Parathyroid adenoma (tissue), 2 donors: Measurements from ENCODE around the gene TMOD3.
A peak's percentile ranks its signal among the peaks of the same experiment; 100 is the strongest.

Experiments
- H2AFZ ChIP-seq: fragments of 300-600 bp; sonication (generic); one replicate; pipeline ENCODE4 v1.7.0; 2017; ENCODE audit warnings: antibody characterized with exemption, mild to moderate bottlenecking
- H3K27ac ChIP-seq: fragments of 300-600 bp; sonication (generic); one replicate; pipeline ENCODE4 v1.7.0; 2017
- H3K27me3 ChIP-seq: fragments of 300-600 bp; sonication (generic); one replicate; pipeline ENCODE4 v1.7.0; 2017; ENCODE audit warnings: low read length; ENCODE audit not compliant: control insufficient read depth, insufficient read depth
- H3K36me3 ChIP-seq: fragments of 300-600 bp; sonication (generic); one replicate; pipeline ENCODE4 v1.7.0; 2017; ENCODE audit warnings: low read length; ENCODE audit not compliant: control insufficient read depth, insufficient read depth
- H3K4me1 ChIP-seq: fragments of 300-600 bp; sonication (generic); one replicate; pipeline ENCODE4 v1.7.0; 2017; ENCODE audit warnings: control low read depth
- H3K4me2 ChIP-seq: fragments of 300-600 bp; sonication (generic); one replicate; pipeline ENCODE4 v1.7.0; 2017; ENCODE audit warnings: low read length
- H3K4me3 ChIP-seq: fragments of 300-600 bp; sonication (generic); one replicate; pipeline ENCODE4 v1.7.0; 2017; ENCODE audit warnings: low read depth, low read length
- H3K79me2 ChIP-seq: fragments of 300-600 bp; sonication (generic); one replicate; pipeline ENCODE4 v1.7.0; 2017; ENCODE audit warnings: control low read depth
- H3K9ac ChIP-seq: fragments of 300-600 bp; sonication (generic); one replicate; pipeline ENCODE4 v1.7.0; 2017; ENCODE audit warnings: mild to moderate bottlenecking
- H3K9me3 ChIP-seq: fragments of 300-600 bp; sonication (generic); one replicate; pipeline ENCODE4 v1.7.0; 2017; ENCODE audit warnings: low read length; ENCODE audit not compliant: control insufficient read depth
- CTCF ChIP-seq: fragments of 300-600 bp; sonication (generic); IDR thresholded peaks from one replicate; pipeline ENCODE4 v1.7.0; 2017; ENCODE audit warnings: antibody characterized with exemption, mild to moderate bottlenecking
- donor health status: primary hyperparathyroidism.

The TMOD3 gene

GRCh38 chr15:51798281-51798680 is 31.2 kb upstream of the TMOD3 start:
- TF ChIP-seq CTCF: no peak
- no peak overlapping the region for H3K27ac ChIP-seq
- no peak overlapping the region for H3K4me3 ChIP-seq

DNA sequence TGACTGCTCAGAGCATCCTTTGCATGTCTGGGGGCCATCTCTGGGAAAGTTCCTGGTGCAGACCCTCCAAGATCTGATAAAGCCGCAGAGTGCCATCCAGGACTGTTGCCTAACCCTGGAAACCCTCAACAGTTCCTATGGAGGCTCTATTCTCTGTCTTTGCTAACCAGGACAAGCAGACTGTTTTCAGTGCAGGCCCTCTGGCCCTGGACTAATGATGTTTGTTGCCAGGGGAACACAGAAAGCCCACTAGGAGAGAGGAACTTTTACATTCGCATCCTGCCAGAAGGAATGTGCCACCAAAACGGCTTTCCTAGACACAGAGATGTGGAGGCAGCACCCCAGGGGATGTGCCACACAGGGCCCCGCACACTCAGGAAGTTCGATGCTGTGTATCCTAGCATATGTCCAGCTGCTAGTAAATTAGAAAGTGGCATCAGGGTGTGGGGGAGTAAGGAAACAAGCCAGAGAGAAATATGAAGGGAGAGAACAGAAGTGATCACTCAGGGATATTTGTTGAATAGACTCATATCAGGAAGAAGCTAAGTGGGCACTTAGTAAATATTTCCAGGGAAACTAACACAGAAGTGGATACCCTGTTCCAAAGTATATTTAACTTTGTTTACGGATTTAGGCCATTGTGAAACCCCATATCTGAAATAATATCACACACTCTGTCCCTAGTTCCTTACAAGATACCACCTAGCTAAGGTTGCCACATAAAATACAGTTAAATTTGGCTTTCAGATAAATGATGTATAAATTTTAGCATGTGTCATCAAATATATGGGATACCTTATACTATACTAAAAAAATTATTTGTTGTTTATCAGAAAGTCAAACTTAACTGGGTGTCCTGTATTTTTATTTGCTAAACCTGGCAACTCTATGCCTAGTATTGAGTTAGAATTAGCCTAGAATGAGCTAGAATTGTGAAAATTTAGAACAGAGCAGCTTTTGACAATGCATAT is 29.9 kb upstream of the TMOD3 start:
- no peak overlapping the region for H3K27ac ChIP-seq
- no peaks in the 10 kb centered on the region for H3K36me3 ChIP-seq
- no peak overlapping the region for H3K9ac ChIP-seq
- no peaks in the 10 kb centered on the region for H3K79me2 ChIP-seq
- no peaks in the 10 kb centered on the region for H3K27me3 ChIP-seq
- H3K4me2 ChIP-seq: no peak overlapping the region
- no peak for TF ChIP-seq CTCF
- peak overlapping the region; percentile 33 for H2AFZ ChIP-seq
- peaks cover 7% of the 10 kb centered on the region for H3K4me1 ChIP-seq
- H3K9me3 ChIP-seq: no peaks in the 10 kb centered on the region
- no peak overlapping the region for H3K4me3 ChIP-seq

More at GRCh38 chr15:51798281-51798680, 31.2 kb upstream of the TMOD3 start:
- no peak overlapping the region for H3K4me2 ChIP-seq
- H3K27me3 ChIP-seq: no peaks in the 10 kb centered on the region
- H3K79me2 ChIP-seq: no peaks in the 10 kb centered on the region
- H3K9ac ChIP-seq: no peak overlapping the region
- peaks cover 7% of the 10 kb centered on the region for H3K4me1 ChIP-seq
- peak overlapping the region; percentile 28 for H2AFZ ChIP-seq
- H3K36me3 ChIP-seq: no peaks in the 10 kb centered on the region
- no peaks in the 10 kb centered on the region for H3K9me3 ChIP-seq

GRCh38 chr15:51801391-51801835 is 28.0 kb upstream of the TMOD3 start:
- Histone ChIP-seq H3K9me3 (no peaks in the 10 kb centered on the region), H3K79me2 (no peaks in the 10 kb centered on the region), H3K4me2 (no peak overlapping the region), H3K9ac (no peak overlapping the region), H2AFZ (no peak overlapping the region), H3K27me3 (no peaks in the 10 kb centered on the region), H3K36me3 (no peaks in the 10 kb centered on the region), H3K27ac (no peak overlapping the region), H3K4me3 (no peak overlapping the region), H3K4me1 (peaks cover 7% of the 10 kb centered on the region)
- TF ChIP-seq CTCF: peak; percentile 49

DNA sequence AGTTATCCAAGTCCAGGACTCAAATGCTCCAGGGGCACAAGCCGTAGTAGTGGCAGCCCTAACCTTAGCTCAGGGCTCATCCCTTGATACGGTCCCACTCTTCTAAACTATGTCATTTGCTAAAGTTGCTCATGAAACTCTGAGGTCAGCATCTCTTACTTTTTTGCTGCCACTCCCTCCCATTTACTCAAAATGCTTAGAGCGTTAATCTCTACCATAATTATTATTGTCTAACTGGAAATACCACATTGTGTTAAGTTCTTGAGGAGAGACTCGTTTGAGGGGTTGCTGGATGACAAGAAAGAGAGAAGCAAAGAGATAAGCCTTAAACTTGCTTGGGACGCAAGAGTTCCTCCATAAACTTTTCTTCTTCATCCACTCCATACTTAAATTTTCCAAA is 26.9 kb upstream of the TMOD3 start:
- no peak overlapping the region for H2AFZ ChIP-seq
- no peak overlapping the region for H3K4me2 ChIP-seq
- H3K36me3 ChIP-seq: no peaks in the 10 kb centered on the region
- H3K4me3 ChIP-seq: no peak overlapping the region
- no peaks in the 10 kb centered on the region for H3K79me2 ChIP-seq
- TF ChIP-seq CTCF: no peak
- H3K27me3 ChIP-seq: no peaks in the 10 kb centered on the region
- H3K27ac ChIP-seq: no peak overlapping the region
- no peaks in the 10 kb centered on the region for H3K9me3 ChIP-seq
- H3K4me1 ChIP-seq: peaks cover 2% of the 10 kb centered on the region
- H3K9ac ChIP-seq: no peak overlapping the region
